Measurements from ENCODE around the gene ERGIC1.

Gene ERGIC1

GRCh38 chr5:172874647-172875504 is 40.8 kb downstream of the ERGIC1 start:
- TF ChIP-seq CTCF (IDR thresholded peaks at IDR 0.05; ENCODE audit: low read depth, low read length) = no peak
- DNase-seq (ENCODE audit: extremely low read depth, low read depth) = no peak

GRCh38 chr5:172875505-172876279 is 41.6 kb downstream of the ERGIC1 start:
- TF ChIP-seq CTCF (IDR thresholded peaks at IDR 0.05; ENCODE audit: low read depth, low read length) = no peak
- no peak for DNase-seq (ENCODE audit: extremely low read depth, low read depth)

GRCh38 chr5:172876578-172876977 is 42.5 kb downstream of the ERGIC1 start:
- TF ChIP-seq CTCF (IDR thresholded peaks at IDR 0.05; ENCODE audit: low read depth, low read length) = no peak
- no peak for DNase-seq (ENCODE audit: extremely low read depth, low read depth)

GRCh38 chr5:172877466-172878260 is 43.6 kb downstream of the ERGIC1 start:
- no peak for DNase-seq (ENCODE audit: extremely low read depth, low read depth)
- TF ChIP-seq CTCF (IDR thresholded peaks at IDR 0.05; ENCODE audit: low read depth, low read length) = no peak

- DNase-seq (ENCODE audit: extremely low read depth, low read depth) = no peak
- TF ChIP-seq CTCF (IDR thresholded peaks at IDR 0.05; ENCODE audit: low read depth, low read length) = no peak
These were observed 44.5 kb downstream of the ERGIC1 start for GRCh38 chr5:172878585-172878932.

- TF ChIP-seq CTCF (IDR thresholded peaks at IDR 0.05; ENCODE audit: low read depth, low read length) = no peak
- no peak for DNase-seq (ENCODE audit: extremely low read depth, low read depth)
These were observed 45.1 kb downstream of the ERGIC1 start for GRCh38 chr5:172878933-172879752.
